ENCODE measurements around the gene ALDH5A1.
"Not testable (repeated sequence)": the region's sequence is repeated elsewhere in the genome, so short reads cannot be mapped to it uniquely, and the experiment has no call there.

The ALDH5A1 gene

DNA sequence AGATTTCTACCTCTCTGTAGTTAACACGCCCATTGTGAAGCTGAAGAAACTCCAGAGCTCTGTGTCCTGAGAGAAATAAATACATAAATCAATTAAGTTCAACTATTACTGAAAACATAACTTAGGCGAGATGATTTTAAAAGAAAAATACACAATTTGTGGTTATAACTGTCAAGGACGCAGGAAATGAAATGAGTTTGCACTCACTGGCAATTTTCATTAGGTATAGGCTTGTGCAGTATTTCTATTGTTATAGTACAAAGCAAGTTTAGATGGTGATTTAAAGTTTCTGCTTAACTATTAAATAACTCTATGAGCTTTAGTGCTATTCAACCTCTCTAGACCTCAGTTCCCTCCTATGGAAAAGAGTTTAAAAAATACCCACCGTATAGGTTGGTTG is 8.7 kb upstream of the ALDH5A1 start:
- DNase-seq (ENCODE audit: low read depth), result no peak

GRCh38 chr6:24489470-24489869 is 5.3 kb upstream of the ALDH5A1 start, which contains the start of gene GPLD1:
Gene GPLD1 (minus strand): TSS chr6:24489578. CDS start chr6:24489511, 67 bp downstream.
- no peak for DNase-seq (ENCODE audit: low read depth)

GRCh38 chr6:24489881-24490280 is 4.9 kb upstream of the ALDH5A1 start:
- no peak for DNase-seq (ENCODE audit: low read depth)

DNA sequence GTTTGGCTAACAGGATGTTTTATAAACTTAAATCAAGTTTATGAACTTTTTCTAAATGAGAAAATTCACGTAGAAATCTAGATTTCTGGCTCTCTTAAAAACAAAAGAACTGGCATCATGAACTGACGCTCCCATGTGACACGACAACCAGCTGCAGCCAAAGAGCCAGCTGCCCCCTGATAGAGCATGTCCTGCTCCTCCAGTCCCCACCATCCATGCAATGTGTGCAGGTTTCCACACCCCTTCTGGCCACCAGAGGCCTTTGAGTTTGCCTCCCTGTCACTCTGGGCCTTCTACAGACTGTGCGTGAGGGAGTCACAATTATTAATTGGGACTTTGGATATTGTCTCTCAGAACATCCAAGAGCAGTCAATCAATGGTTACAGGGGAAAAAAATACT is 3.8 kb upstream of the ALDH5A1 start:
- no peak for DNase-seq (ENCODE audit: low read depth)

DNA sequence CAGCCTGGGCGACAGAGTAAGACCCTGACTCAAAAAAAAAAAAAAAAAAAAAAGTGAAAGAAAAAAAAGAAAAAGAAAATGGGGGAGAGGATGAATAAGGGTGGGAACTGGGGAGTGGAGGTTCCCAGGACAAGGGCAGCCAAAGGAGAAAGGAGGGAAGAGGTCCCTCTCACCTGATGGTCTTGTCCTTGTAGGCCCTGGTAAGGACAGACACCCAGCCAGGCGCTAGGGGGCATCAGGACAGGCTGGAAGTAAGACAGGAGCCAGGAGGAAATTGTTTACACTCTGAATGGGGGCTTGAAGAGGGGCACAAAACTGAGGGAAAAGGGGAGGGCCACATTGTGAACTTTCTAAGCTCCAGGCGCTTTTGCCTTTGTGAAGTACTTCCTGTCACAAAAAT is 2.3 kb upstream of the ALDH5A1 start:
- DNase-seq (ENCODE audit: low read depth), result no peak

DNA sequence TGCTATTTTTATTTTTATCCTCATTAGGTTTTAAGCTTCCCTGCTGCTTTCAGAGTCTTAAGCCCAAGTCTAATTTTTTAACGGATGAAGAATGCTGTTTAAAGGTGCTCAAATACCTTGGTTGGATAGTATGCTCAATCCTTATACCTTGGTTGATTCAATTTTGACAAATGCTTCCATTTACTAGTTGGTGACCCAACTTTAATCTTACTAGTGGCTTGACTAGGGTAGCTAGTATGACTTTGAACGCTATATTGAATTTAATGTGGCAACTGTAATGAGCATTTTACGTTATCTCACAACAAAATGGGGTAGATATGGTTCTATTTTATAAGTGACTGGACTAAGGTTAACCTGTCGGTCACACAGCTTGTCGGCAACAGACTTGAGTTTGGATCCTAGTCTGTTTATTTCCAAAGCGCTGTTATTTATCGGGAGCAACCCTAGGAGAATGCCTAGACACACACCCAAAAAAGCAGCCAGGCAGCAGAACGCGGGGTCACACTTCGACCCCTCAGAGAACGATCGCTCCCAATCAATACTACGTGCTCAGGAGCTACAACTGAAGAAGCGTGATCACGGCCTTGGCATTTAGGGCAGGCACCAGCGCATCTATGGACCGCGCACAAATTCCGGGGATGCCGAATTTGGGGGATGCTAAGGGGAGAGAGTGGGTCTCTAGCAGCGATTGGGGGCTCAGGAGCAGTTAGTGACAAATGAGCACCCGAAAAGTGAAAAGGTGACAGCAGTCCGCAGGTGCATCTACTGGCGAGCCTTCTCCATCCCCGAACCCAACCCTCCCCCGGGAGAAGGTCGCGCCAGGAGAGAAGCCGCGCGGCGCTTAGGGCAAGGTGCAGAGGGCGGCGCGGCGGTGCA is 586 bp upstream of the ALDH5A1 start:
- DNase-seq (ENCODE audit: low read depth), result no peak

- DNase-seq (ENCODE audit: low read depth), result no peak
Measured at GRCh38 chr6:24497254-24497970, 2.6 kb downstream of the ALDH5A1 start.

- DNase-seq (ENCODE audit: low read depth), result no peak
Measured at GRCh38 chr6:24500683-24501082, 5.9 kb downstream of the ALDH5A1 start.

DNA sequence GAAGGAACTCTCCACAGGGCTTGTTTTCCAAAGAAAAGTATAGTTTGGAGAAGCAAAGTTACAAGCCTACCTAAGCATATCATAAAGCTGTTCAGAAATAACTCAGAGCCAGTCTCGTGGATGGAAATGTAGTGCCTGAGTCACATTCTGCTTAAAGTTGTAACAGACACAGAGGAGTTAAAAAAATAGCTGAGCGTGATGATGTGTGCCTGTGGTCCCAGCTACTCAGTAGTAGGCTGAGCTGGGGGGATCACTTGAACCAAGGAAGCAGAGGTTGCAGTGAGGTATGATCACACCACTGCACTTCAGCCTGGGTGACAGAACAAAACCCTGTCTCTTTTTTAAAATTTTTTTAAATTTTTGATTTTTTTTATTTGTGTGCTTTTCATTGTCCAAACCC is 6.6 kb downstream of the ALDH5A1 start:
- no peak for DNase-seq (ENCODE audit: low read depth)

GRCh38 chr6:24501914-24502313 is 7.1 kb downstream of the ALDH5A1 start:
- DNase-seq (ENCODE audit: low read depth), result no peak

DNA sequence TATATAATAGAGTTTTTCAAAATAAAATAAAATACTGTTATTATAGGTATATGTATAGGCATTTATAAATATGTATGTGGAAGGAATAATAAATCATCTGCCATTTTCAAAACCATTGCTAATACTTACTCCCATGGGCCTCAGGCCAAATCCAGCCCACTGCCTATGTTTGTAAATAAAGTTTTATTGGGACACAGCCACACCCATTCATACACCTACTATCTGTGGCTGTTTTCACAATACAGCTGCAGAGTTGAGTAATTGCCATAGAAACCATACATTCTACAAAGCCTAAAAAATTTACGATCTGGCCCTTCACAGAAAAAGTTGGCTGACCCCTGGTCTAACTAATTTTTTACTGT is 9.5 kb downstream of the ALDH5A1 start:
- no peak for DNase-seq (ENCODE audit: low read depth)

DNA sequence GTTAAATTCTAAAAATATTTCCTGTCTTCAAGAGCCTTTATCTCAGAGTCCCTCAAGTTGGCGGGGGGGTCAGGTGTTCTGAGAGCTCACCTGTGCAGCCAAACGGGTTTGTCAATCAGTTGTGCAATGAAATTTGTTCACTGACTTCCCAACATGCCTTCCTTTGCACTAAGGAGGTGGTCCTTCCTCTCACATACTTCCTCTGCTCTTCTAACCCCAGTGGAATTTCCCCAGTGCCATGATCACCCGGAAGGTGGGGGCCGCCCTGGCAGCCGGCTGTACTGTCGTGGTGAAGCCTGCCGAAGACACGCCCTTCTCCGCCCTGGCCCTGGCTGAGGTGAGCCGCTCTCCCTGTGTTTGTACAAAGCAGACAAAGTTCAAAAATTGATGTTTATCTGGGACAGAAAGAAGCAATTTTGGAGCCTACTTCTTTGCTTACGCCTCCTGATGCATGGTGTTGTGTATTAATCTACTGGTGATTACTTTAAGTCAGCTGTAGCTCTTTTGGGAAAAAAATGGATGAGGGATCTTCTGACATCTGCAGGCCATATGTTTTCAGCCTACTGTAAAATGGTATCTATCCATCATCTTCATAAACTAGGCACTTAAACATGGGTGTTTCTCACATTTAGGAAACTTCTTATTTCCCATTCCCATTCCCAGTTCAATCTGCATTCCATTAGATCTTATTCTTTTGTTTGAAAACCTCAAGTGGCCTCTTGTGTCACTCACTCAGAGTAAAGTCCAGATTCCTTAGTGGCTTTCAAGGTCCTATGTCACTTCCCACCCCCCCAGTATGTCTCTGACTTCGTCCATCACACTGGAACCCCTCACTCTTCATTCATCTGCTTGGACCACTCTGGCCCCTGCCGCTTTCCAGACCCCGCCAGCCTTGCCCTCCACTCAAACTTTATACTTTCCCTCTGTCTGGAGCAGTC is 10.1 kb downstream of the ALDH5A1 start:
- no peak for DNase-seq (ENCODE audit: low read depth)

DNA sequence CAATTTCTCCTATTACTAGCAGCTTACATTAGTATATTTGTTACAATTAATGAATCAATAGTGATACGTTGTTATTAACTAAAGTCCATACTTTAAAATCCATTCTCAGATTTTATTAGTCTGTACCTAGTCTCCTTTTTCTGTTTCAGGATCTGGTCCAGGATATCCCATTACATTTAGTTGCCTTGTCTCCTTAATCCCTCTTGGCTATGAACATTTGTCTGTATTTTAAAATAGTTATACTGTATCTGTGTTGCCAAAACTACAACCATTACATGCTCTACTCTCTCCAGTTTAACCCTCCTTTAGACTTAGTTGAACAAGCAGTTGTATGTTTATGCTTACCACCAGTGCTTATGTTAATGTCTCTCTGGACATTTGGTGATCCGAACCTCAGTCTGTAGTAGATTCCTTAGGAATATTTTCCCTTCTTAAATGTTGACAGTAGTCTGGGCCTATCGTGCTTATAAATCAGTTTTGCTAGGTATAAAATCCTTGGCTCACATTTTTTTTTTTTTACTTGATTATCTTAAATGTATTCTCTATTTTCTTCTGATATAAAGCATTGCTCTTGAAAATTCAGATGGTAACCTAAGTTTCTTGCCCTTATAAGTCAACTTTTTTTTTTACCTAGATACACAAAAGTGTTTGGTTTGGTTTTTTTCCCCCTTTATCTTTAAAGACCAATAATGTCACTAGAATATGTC is 12.2 kb downstream of the ALDH5A1 start:
- DNase-seq (ENCODE audit: low read depth), result no peak

DNA sequence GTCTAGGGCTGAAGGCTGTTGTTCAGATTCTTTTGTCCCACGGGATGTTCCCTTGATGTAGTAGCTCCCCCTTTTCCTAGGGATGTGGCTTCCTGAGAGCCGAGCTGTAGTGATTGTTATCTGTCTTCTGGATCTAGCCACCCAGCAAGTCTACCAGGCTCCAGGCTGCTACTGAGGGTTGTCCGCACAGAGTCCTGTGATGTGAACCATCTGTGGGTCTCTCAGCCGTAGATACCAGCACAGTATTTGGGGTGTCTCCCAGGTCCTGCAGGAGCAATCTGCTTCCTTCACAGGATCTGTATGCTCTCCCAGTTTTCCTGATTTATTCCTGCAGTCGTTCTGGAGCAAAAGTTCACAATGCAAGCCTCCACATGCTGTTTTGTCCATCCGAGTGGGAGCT is 17.2 kb downstream of the ALDH5A1 start:
- DNase-seq (ENCODE audit: low read depth), result not testable (repeated sequence)

DNA sequence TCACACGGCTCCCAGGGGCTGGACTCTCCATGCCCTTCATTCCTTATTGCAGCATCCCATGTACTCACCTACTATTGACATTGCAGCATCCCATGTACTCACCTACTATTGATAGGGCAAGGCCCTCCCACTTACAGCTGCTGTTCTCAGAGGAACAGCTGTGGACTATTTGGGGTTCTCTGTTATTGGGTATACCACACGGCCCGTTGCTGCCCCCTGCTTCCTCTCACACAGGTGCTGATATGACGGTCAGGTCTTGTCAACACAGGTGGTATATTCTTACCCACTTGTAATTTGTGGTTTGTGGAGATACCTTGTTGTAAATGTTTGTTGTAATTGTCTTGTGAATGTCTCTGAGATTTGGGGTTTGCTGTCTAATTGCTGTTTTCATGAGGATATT is 18.8 kb downstream of the ALDH5A1 start:
- no peak for DNase-seq (ENCODE audit: low read depth)

DNA sequence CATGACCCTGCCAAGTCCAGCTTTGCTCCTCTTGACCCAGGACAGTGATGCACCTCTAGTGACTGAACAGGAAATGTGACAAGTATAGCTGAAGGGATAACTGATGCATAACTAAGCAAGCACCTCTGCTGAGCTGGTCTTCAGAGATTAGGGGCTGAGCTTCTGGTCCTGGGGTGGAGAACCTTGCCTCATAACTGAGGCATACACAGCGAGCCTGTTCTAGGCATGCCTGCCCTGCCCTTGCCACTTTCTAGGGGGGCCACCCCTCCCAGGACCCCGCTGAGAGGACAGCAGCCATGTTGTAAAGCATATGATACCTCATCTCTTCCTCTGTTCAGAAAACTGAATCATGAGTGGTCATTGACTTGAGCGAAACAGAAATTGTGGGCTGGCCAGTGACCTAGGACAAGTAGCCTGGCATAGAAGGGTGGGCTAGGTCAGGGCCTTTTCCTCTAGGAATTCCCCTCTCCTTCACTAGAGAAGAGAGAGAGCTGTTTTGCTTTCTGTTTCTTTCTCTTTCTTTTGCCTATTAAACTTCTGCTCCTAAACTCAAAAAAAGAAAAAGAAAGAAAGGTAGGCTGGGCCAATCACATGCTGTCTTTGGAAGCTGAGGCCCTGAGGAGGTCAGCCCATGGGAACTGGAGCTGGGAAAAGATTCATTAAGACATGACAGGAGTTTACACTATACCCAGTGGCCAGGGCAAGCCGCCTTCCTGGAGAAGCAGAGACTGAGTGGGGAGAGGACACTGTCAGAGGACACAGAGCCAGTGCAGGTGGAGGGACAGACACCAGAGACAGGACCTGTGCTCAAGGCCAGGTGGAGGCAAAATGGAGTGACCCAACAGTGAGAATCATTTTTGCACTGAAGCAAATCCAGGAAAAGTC is 23.1 kb downstream of the ALDH5A1 start:
- DNase-seq (ENCODE audit: low read depth), result no peak

- DNase-seq (ENCODE audit: low read depth), result no peak
Measured at GRCh38 chr6:24520929-24521546, 26.3 kb downstream of the ALDH5A1 start.

GRCh38 chr6:24522228-24523176 is 27.7 kb downstream of the ALDH5A1 start:
- no peak for DNase-seq (ENCODE audit: low read depth)

- no peak for DNase-seq (ENCODE audit: low read depth)
Measured at GRCh38 chr6:24524329-24524728, 29.6 kb downstream of the ALDH5A1 start.
